GM12878 (cell line): ENCODE measurements around the gene MAPKAPK2. TPM values are rescaled to one million over a fixed set of nuclear protein-coding genes. Genes with fewer than 3 reads are reported as not detected.

Experiments
- ATAC-seq: fragments of 200-7000 bp; cut with Tn5 transposase; 3 replicates; pipeline ENCODE4 v1.9.1; 2020; ENCODE audit warnings: mild to moderate bottlenecking, moderate library complexity
- BruUV-seq: library from RNA; stranded (reverse); fragments of 400-500 nt; replicated peaks from 2 replicates; lab custom pipeline; 2021; lab: Mats Ljungman, UMichigan
- CTCF ChIA-PET: fragments of 300-600 bp; sonication (Branson Sonifier 250); formaldehyde crosslinking; extraction: SDS; loops from one replicate; lab custom pipeline; 2021; ENCODE audit warnings: inconsistent platforms; lab: Yijun Ruan, JAX
- POLR2A ChIA-PET: fragments of 350-600 bp; formaldehyde crosslinking; extraction: SDS; loops from one replicate; lab custom pipeline; 2021; ENCODE audit warnings: inconsistent platforms; lab: Charles Lee
- RAD21 ChIA-PET: fragments of 300-600 bp; sonication (Branson Sonifier 250); formaldehyde crosslinking; loops from one replicate; lab custom pipeline; 2023; ENCODE audit warnings: antibody characterized with exemption; ENCODE audit not compliant: unreplicated experiment; lab: Charles Lee
- SMC1A ChIA-PET: fragments of 300-600 bp; sonication (Branson Sonifier 250); formaldehyde crosslinking; loops from one replicate; lab custom pipeline; 2023; ENCODE audit not compliant: unreplicated experiment, uncharacterized antibody; lab: Charles Lee
- DNase-seq: peaks from one replicate; pipeline ENCODE4 v3.0.0-alpha.2; 2011; ENCODE audit warnings: low read depth, low spot score
- FAIRE-seq: peaks from 3 replicates; lab custom pipeline; 2011; peaks lifted over from hg19 to GRCh38; lab: Jason Lieb, UNC
- H2AFZ ChIP-seq: 2 replicates; pipeline ENCODE4 v1.6.0; 2011; ENCODE audit warnings: low read depth, low read length, control low read depth; ENCODE audit not compliant: control insufficient read depth
- H3K27ac ChIP-seq: 2 replicates; pipeline ENCODE4 v1.5.1; 2011; ENCODE audit warnings: control low read depth; ENCODE audit not compliant: control insufficient read depth, insufficient read depth
- H3K27me3 ChIP-seq, 2 experiments: replicated peaks in 1 of 2; 2 replicates each; pipeline versions ENCODE4 v1.6.0 to v1.6.1; 2011; ENCODE audit warnings: low read length in 1 of 2; ENCODE audit not compliant: control insufficient read depth in 2 of 2, insufficient read depth in 2 of 2
- H3K36me3 ChIP-seq, 2 experiments: 2 replicates each; pipeline ENCODE4 v1.5.1; 2011; ENCODE audit warnings: low read length in 1 of 2; ENCODE audit not compliant: control insufficient read depth in 2 of 2, insufficient read depth in 2 of 2
- H3K4me1 ChIP-seq: 2 replicates; pipeline ENCODE4 v1.6.1; 2011; ENCODE audit warnings: mild to moderate bottlenecking, low read length, moderate library complexity, mixed read lengths; ENCODE audit not compliant: control insufficient read depth, insufficient read depth
- H3K4me2 ChIP-seq: 2 replicates; pipeline ENCODE4 v1.6.0; 2011; ENCODE audit warnings: control low read depth; ENCODE audit not compliant: control insufficient read depth, insufficient read depth
- H3K4me3 ChIP-seq: fragments of 200-600 bp; sonication (generic); 2 replicates; pipeline ENCODE4 v1.5.1; 2016
- H3K79me2 ChIP-seq: 2 replicates; pipeline ENCODE4 v1.6.0; 2011; ENCODE audit warnings: low read length; ENCODE audit not compliant: control insufficient read depth, insufficient read depth
- H3K9ac ChIP-seq: 2 replicates; pipeline ENCODE4 v1.8.0; 2011; ENCODE audit warnings: low read length, control low read depth, mixed read lengths; ENCODE audit not compliant: control insufficient read depth, insufficient read depth
- H3K9me3 ChIP-seq: replicated peaks from 3 replicates; pipeline ENCODE4 v1.5.1; 2011; ENCODE audit warnings: mild to moderate bottlenecking, low read length; ENCODE audit not compliant: control insufficient read depth, insufficient read depth
- H4K20me1 ChIP-seq: 2 replicates; pipeline ENCODE4 v1.6.0; 2011; ENCODE audit not compliant: control insufficient read depth, insufficient read depth
- ATF3 ChIP-seq: IDR thresholded peaks from 2 replicates; pipeline ENCODE4 v1.6.1; 2011; ENCODE audit warnings: low read depth, mild to moderate bottlenecking, low read length, moderate library complexity, borderline replicate concordance; ENCODE audit errors: extremely low read depth
- BCL11A ChIP-seq: IDR thresholded peaks from 2 replicates; pipeline ENCODE4 v1.6.1; 2011; ENCODE audit warnings: low read depth, low read length
- BRCA1 ChIP-seq: IDR thresholded peaks from 2 replicates; pipeline ENCODE4 v1.6.1; 2011; ENCODE audit warnings: low read depth, low read length, improper control_type of control experiment
- FOXM1 ChIP-seq: IDR thresholded peaks from 2 replicates; pipeline ENCODE4 v1.6.1; 2012; ENCODE audit warnings: low read depth, mild to moderate bottlenecking, inconsistent platforms, low read length, moderate library complexity
- HDAC2 ChIP-seq: fragments of 200-600 bp; sonication (generic); IDR thresholded peaks from 2 replicates; pipeline ENCODE4 v1.6.1; 2017
- POLR2AphosphoS5 ChIP-seq: IDR thresholded peaks from 2 replicates; pipeline ENCODE4 v1.6.1; 2011; ENCODE audit warnings: mild to moderate bottlenecking, low read length, inconsistent platforms
- SMC3 ChIP-seq: IDR thresholded peaks from 2 replicates; pipeline ENCODE4 v1.6.1; 2011; ENCODE audit warnings: low read length, improper control_type of control experiment, borderline replicate concordance
- USF2 ChIP-seq: IDR thresholded peaks from 2 replicates; pipeline ENCODE4 v1.6.1; 2011; ENCODE audit warnings: low read depth, low read length, improper control_type of control experiment, borderline replicate concordance
- WGBS: methylation state at CpG from one replicate; pipeline ENCODE4 v1.1.6; 2016; ENCODE audit warnings: low lambda C conversion rate; ENCODE audit not compliant: insufficient replicate concordance, insufficient coverage; ENCODE audit errors: missing lambda C conversion rate; 5-methylcytosine and 5-hydroxymethylcytosine counted together
- in situ Hi-C: fragments of 300-500 bp; cut with MboI; formaldehyde crosslinking; loops from 9 replicates; pipeline ENCODE4 v1.14.3; 2018; ENCODE audit warnings: mixed read lengths
- intact Hi-C: fragments of 100-400 bp; cut with micrococcal nuclease; formaldehyde crosslinking; loops from one replicate; pipeline ENCODE4 v1.14.2; 2022; ENCODE audit not compliant: unreplicated experiment
- polyA plus RNA-seq, 11 experiments: library from polyadenylated mRNA; depleted of rRNA in 4 of 11; unstranded in 6 of 11; stranded (reverse) in 5 of 11; fragments of >200 nt; fragmentation: Nextera tagmentation in 4 of 11; fragmentation: Illumina TruSeq in 1 of 11; extraction: Ambion mirVana in 4 of 11; extraction: Trizol in 1 of 11; gene quantifications; 1 replicate in 1 of 11; 2 replicates in 10 of 11; pipeline versions ENCODE4 v1.2.1 to v1.2.3, GENCODE V29; 2011 to 2016; ENCODE audit warnings: inconsistent platforms in 2 of 11, missing spikeins in 2 of 11, low read depth in 1 of 11
- total RNA-seq, 4 experiments: library from RNA; depleted of rRNA in 3 of 4; stranded (reverse); fragments of >200 nt in 3 of 4; fragmentation: Illumina TruSeq in 1 of 4; extraction: Trizol in 1 of 4; gene quantifications; 2 replicates each; pipeline versions ENCODE4 v1.2.1 to v1.2.3, GENCODE V29; 2013 to 2021

The MAPKAPK2 gene
- total and polyA plus RNA-seq, 10 of the 15 experiments (the other 5 are each of a cell fraction or from before 2014, with no cell fraction given): 0.72 to 92.2 (median 49.3) TPM

- Histone ChIP-seq H3K4me2 (no peak overlapping the region; the same call in 1 of the 2 replicates), H3K36me3 (peaks cover under 1 to 3% of the 10 kb centered on the region in 2 experiments; a peak in 3 of 4 replicates), H2AFZ (no peak overlapping the region), H3K9ac (no peak overlapping the region), H3K27ac (no peak overlapping the region), H4K20me1 (peaks cover 15% of the 10 kb centered on the region), H3K4me3 (no peak overlapping the region), H3K27me3 (no peaks in the 10 kb centered on the region), H3K4me1 (peaks cover 3% of the 10 kb centered on the region), H3K9me3 (no peaks in the 10 kb centered on the region), H3K79me2 (peaks cover 84% of the 10 kb centered on the region)
- RAD21 ChIA-PET: interaction anchor here (0.9 to 4.3 kb wide), 9 partner anchors 10 to 292 kb away, joined by 3 to 14 read pairs (median 6); partner anchors contain the start of gene IL19
- intact Hi-C loops (no loop called here), in situ Hi-C loops (no loop called here)
- CTCF ChIA-PET: interaction anchor here (0.7 to 7.3 kb wide), 17 partner anchors 10 to 293 kb away, joined by 3 to 45 read pairs (median 4); partner anchors contain the start of gene IL19
- SMC1A ChIA-PET: interaction anchor here (0.6 to 9.6 kb wide), 9 partner anchors 10 to 171 kb away, joined by 3 to 222 read pairs (median 6); no protein-coding TSS in a partner anchor
- FAIRE-seq (no peak), ATAC-seq (no peak), DNase-seq (no peak)
- POLR2A ChIA-PET: interaction anchor here (1.2 to 18.5 kb wide), 3 partner anchors 18 to 25 kb away, joined by 3 to 334 read pairs (median 6); no protein-coding TSS in a partner anchor
- 85% methylated on average over 2 of the region's 2 CpGs for WGBS
- no TSS peak for BruUV-seq
- TF ChIP-seq HDAC2 (no peak), BCL11A (no peak), BRCA1 (no peak), POLR2AphosphoS5 (no peak; the same call in 1 of the 2 replicates), ATF3 (no peak), FOXM1 (no peak), USF2 (no peak), SMC3 (no peak)
Observed at GRCh38 chr1:206690516-206690915, 5.8 kb downstream of the MAPKAPK2 start.
